Esophagus (tissue), 2 donors: ENCODE results near the gene DZIP1L. TPM values are rescaled to one million over a fixed set of nuclear protein-coding genes. Genes with fewer than 3 reads are reported as not detected.

Experiments
- H3K27ac ChIP-seq, 2 donors: one replicate each; pipeline ENCODE4 v1.5.1; 2013; ENCODE audit warnings: low read depth in 2 of 2, mild to moderate bottlenecking in 2 of 2, inconsistent platforms in 1 of 2, low read length in 1 of 2, moderate library complexity in 1 of 2
- H3K27me3 ChIP-seq, 2 donors: one replicate each; pipeline ENCODE4 v1.6.1; 2013; ENCODE audit warnings: low read length in 2 of 2, control low read depth in 1 of 2, mild to moderate bottlenecking in 1 of 2; ENCODE audit not compliant: insufficient read depth in 2 of 2, control insufficient read depth in 1 of 2
- H3K36me3 ChIP-seq, 2 donors: one replicate each; pipeline ENCODE4 v1.6.1; 2013; ENCODE audit warnings: low read length in 1 of 2; ENCODE audit not compliant: control insufficient read depth in 2 of 2, insufficient read depth in 2 of 2
- H3K4me1 ChIP-seq, 2 donors: one replicate each; pipeline ENCODE4 v1.6.1; 2013; ENCODE audit warnings: low read length in 1 of 2; ENCODE audit not compliant: control insufficient read depth in 2 of 2, insufficient read depth in 2 of 2
- H3K4me3 ChIP-seq, 2 donors: one replicate each; pipeline ENCODE4 v1.5.1; 2013; ENCODE audit warnings: low read length in 2 of 2, mild to moderate bottlenecking in 2 of 2, low read depth in 1 of 2, moderate library complexity in 1 of 2
- H3K9me3 ChIP-seq, 2 donors: one replicate each; pipeline ENCODE4 v1.6.1; 2013; ENCODE audit warnings: mild to moderate bottlenecking in 2 of 2, low read depth in 1 of 2, low read length in 1 of 2, moderate library complexity in 1 of 2; ENCODE audit not compliant: control insufficient read depth in 2 of 2, insufficient read depth in 1 of 2
- WGBS, 2 donors: extraction: QIAGEN DNeasy Blood & Tissue Kit; methylation state at CpG; one replicate each; pipeline ENCODE4 v1.1.7; 2013; 5-methylcytosine and 5-hydroxymethylcytosine counted together
- polyA plus RNA-seq, 2 donors: library from polyadenylated mRNA; stranded (reverse); fragments of 200-250 nt; gene quantifications; one replicate each; pipeline ENCODE4 v1.2.3, GENCODE V29; 2013
- donor health status: healthy with polysubstance abuse.
- donor health status: Bipolar disorder and iron deficiency.

The DZIP1L gene
- polyA plus RNA-seq, 2 donors = 2.3 to 3.9 TPM

- no peaks in the 10 kb centered on the region for H3K4me1 ChIP-seq
- peaks cover 0 to 5% of the 10 kb centered on the region in 2 donors for H3K36me3 ChIP-seq
- H3K4me3 ChIP-seq = no peak overlapping the region
- H3K27ac ChIP-seq = no peak overlapping the region
- H3K9me3 ChIP-seq = no peaks in the 10 kb centered on the region
- no peaks in the 10 kb centered on the region for H3K27me3 ChIP-seq
- 83 to 88% methylated on average over 3 of the region's 3 CpGs for WGBS, 2 donors
Measured at GRCh38 chr3:138046085-138046484, 69.3 kb downstream of the DZIP1L start.

GRCh38 chr3:138043266-138044029 is 72.0 kb downstream of the DZIP1L start:
- no peaks in the 10 kb centered on the region for H3K4me1 ChIP-seq
- H3K36me3 ChIP-seq = no peaks in the 10 kb centered on the region
- H3K4me3 ChIP-seq = no peak overlapping the region
- H3K27me3 ChIP-seq = no peaks in the 10 kb centered on the region
- H3K9me3 ChIP-seq = no peaks in the 10 kb centered on the region
- WGBS, 2 donors = 63 to 68% methylated on average over 3 of the region's 3 CpGs
- H3K27ac ChIP-seq = no peak overlapping the region

- Histone ChIP-seq H3K4me1 (no peaks in the 10 kb centered on the region), H3K9me3 (no peaks in the 10 kb centered on the region), H3K27ac (no peak overlapping the region), H3K27me3 (no peaks in the 10 kb centered on the region), H3K36me3 (no peaks in the 10 kb centered on the region), H3K4me3 (no peak overlapping the region)
- 64 to 72% methylated on average over 2 of the region's 2 CpGs for WGBS, 2 donors
Measured at GRCh38 chr3:138042043-138042442, 73.4 kb downstream of the DZIP1L start.

- H3K27ac ChIP-seq = no peak overlapping the region
- WGBS, 2 donors = 85 to 86% methylated on average over 4 of the region's 4 CpGs
- no peak overlapping the region for H3K4me3 ChIP-seq
- H3K4me1 ChIP-seq = no peaks in the 10 kb centered on the region
- H3K36me3 ChIP-seq = no peaks in the 10 kb centered on the region
- no peaks in the 10 kb centered on the region for H3K27me3 ChIP-seq
- no peaks in the 10 kb centered on the region for H3K9me3 ChIP-seq
Measured at GRCh38 chr3:138038725-138039462, 76.5 kb downstream of the DZIP1L start.

- Histone ChIP-seq H3K36me3 (no peaks in the 10 kb centered on the region), H3K27me3 (no peaks in the 10 kb centered on the region), H3K4me1 (no peaks in the 10 kb centered on the region), H3K4me3 (no peak overlapping the region), H3K9me3 (no peaks in the 10 kb centered on the region), H3K27ac (no peak overlapping the region)
- 64 to 84% methylated on average over 3 of the region's 3 CpGs for WGBS, 2 donors
Measured at GRCh38 chr3:138036572-138036971, 78.8 kb downstream of the DZIP1L start.

- WGBS, 2 donors = 72 to 76% methylated on average over 1 of the region's 1 CpG
- no peaks in the 10 kb centered on the region for H3K9me3 ChIP-seq
- H3K36me3 ChIP-seq = no peaks in the 10 kb centered on the region
- no peaks in the 10 kb centered on the region for H3K27me3 ChIP-seq
- H3K4me1 ChIP-seq = no peaks in the 10 kb centered on the region
- no peak overlapping the region for H3K27ac ChIP-seq
- H3K4me3 ChIP-seq = no peak overlapping the region
Measured at GRCh38 chr3:138034918-138035317, 80.5 kb downstream of the DZIP1L start.

GRCh38 chr3:138033202-138033691 is 82.2 kb downstream of the DZIP1L start:
- no peaks in the 10 kb centered on the region for H3K27me3 ChIP-seq
- H3K4me3 ChIP-seq = no peak overlapping the region
- no peaks in the 10 kb centered on the region for H3K9me3 ChIP-seq
- no peaks in the 10 kb centered on the region for H3K4me1 ChIP-seq
- no peak overlapping the region for H3K27ac ChIP-seq
- H3K36me3 ChIP-seq = no peaks in the 10 kb centered on the region
- WGBS, 2 donors = 95 to 98% methylated on average over 2 of the region's 2 CpGs

GRCh38 chr3:138032567-138032966 is 82.8 kb downstream of the DZIP1L start:
- Histone ChIP-seq H3K4me3 (no peak overlapping the region), H3K9me3 (no peaks in the 10 kb centered on the region), H3K36me3 (no peaks in the 10 kb centered on the region), H3K27ac (no peak overlapping the region), H3K4me1 (no peaks in the 10 kb centered on the region), H3K27me3 (no peaks in the 10 kb centered on the region)
- 81 to 83% methylated on average over 3 of the region's 3 CpGs for WGBS, 2 donors

- 72 to 78% methylated on average over 3 of the region's 3 CpGs for WGBS, 2 donors
- no peaks in the 10 kb centered on the region for H3K4me1 ChIP-seq
- H3K27me3 ChIP-seq = no peaks in the 10 kb centered on the region
- H3K4me3 ChIP-seq = no peak overlapping the region
- no peaks in the 10 kb centered on the region for H3K9me3 ChIP-seq
- no peaks in the 10 kb centered on the region for H3K36me3 ChIP-seq
- no peak overlapping the region for H3K27ac ChIP-seq
Measured at GRCh38 chr3:138031536-138031935, 83.9 kb downstream of the DZIP1L start.
